ENCODE results near the gene SBF1.

DNA sequence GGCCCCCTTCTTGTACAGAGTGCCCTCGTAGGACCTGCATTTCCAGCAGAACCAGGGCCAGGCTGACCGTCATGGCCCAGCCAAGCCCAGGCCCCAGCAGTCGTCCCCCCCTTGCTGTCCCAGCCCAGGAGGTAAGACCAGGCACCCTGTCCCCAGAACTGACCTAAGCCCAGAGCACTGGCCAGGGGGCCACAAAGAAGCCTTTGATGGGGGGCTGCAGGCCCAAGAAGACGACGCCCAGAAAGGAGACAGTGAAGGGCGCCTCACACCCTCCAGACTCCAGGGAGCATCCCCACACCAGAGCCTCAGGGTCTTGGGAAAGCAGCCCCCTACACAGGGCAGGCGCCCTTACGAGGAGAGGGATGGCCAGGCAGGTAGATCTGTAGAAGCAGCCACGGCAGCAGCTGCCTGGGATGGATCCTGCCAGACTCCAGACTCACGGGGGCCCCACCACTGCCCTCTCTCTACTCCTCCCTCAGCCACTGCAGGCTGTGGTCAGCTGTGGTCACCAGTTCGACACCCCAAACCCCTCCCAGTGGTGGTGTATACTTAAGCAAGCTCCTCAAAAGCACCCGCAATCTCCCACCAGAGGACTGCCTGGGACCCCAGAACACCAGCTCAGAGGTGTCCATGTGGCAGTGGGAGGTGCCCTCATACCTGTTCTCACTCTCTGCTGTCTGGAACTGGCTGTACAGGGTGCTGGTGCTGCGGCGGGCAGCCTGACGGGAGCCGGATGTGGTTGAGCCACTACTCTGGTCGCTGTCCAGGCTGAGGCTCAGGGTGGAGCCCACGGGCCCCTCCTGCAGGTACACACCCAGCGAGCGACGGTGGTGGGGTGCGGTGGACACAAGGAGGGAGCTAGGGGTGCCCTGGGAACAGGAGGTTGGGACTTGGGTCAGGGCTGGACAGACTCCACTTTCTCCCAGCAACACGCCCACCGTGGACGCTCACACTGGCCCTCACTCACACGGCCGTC lies 27.0 kb downstream of the SBF1 start:
- TF ChIP-seq, protein P1, sequence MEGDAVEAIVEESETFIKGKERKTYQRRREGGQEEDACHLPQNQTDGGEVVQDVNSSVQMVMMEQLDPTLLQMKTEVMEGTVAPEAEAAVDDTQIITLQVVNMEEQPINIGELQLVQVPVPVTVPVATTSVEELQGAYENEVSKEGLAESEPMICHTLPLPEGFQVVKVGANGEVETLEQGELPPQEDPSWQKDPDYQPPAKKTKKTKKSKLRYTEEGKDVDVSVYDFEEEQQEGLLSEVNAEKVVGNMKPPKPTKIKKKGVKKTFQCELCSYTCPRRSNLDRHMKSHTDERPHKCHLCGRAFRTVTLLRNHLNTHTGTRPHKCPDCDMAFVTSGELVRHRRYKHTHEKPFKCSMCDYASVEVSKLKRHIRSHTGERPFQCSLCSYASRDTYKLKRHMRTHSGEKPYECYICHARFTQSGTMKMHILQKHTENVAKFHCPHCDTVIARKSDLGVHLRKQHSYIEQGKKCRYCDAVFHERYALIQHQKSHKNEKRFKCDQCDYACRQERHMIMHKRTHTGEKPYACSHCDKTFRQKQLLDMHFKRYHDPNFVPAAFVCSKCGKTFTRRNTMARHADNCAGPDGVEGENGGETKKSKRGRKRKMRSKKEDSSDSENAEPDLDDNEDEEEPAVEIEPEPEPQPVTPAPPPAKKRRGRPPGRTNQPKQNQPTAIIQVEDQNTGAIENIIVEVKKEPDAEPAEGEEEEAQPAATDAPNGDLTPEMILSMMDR (IDR thresholded peaks at IDR 0.05; ENCODE audit: low read depth, low read length, missing input control): no peak
- TF ChIP-seq RAD21 (IDR thresholded peaks at IDR 0.05) (no peak), GABPA (IDR thresholded peaks at IDR 0.05 in 1 of 2, conservative IDR thresholded peaks at IDR 0.05 in 1 of 2) (no peak), EGR1 (IDR thresholded peaks at IDR 0.05; ENCODE audit: low read depth in 2 of 2) (no peak), FOXA1 (IDR thresholded peaks at IDR 0.05) (no peak), TAF1 (conservative IDR thresholded peaks at IDR 0.05) (no peak), HNF4G (IDR thresholded peaks at IDR 0.05) (no peak), YY1 (IDR thresholded peaks at IDR 0.05) (no peak), SP1 (IDR thresholded peaks at IDR 0.05) (no peak)
- TF ChIP-seq, protein P2, sequence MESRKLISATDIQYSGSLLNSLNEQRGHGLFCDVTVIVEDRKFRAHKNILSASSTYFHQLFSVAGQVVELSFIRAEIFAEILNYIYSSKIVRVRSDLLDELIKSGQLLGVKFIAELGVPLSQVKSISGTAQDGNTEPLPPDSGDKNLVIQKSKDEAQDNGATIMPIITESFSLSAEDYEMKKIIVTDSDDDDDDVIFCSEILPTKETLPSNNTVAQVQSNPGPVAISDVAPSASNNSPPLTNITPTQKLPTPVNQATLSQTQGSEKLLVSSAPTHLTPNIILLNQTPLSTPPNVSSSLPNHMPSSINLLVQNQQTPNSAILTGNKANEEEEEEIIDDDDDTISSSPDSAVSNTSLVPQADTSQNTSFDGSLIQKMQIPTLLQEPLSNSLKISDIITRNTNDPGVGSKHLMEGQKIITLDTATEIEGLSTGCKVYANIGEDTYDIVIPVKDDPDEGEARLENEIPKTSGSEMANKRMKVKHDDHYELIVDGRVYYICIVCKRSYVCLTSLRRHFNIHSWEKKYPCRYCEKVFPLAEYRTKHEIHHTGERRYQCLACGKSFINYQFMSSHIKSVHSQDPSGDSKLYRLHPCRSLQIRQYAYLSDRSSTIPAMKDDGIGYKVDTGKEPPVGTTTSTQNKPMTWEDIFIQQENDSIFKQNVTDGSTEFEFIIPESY (IDR thresholded peaks at IDR 0.05): no peak
- TF ChIP-seq, protein P3, sequence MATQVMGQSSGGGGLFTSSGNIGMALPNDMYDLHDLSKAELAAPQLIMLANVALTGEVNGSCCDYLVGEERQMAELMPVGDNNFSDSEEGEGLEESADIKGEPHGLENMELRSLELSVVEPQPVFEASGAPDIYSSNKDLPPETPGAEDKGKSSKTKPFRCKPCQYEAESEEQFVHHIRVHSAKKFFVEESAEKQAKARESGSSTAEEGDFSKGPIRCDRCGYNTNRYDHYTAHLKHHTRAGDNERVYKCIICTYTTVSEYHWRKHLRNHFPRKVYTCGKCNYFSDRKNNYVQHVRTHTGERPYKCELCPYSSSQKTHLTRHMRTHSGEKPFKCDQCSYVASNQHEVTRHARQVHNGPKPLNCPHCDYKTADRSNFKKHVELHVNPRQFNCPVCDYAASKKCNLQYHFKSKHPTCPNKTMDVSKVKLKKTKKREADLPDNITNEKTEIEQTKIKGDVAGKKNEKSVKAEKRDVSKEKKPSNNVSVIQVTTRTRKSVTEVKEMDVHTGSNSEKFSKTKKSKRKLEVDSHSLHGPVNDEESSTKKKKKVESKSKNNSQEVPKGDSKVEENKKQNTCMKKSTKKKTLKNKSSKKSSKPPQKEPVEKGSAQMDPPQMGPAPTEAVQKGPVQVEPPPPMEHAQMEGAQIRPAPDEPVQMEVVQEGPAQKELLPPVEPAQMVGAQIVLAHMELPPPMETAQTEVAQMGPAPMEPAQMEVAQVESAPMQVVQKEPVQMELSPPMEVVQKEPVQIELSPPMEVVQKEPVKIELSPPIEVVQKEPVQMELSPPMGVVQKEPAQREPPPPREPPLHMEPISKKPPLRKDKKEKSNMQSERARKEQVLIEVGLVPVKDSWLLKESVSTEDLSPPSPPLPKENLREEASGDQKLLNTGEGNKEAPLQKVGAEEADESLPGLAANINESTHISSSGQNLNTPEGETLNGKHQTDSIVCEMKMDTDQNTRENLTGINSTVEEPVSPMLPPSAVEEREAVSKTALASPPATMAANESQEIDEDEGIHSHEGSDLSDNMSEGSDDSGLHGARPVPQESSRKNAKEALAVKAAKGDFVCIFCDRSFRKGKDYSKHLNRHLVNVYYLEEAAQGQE (IDR thresholded peaks at IDR 0.05): no peak
- TF ChIP-seq, protein P4, sequence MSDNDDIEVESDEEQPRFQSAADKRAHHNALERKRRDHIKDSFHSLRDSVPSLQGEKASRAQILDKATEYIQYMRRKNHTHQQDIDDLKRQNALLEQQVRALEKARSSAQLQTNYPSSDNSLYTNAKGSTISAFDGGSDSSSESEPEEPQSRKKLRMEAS (IDR thresholded peaks at IDR 0.05): no peak
